Urothelium cell line (cell line): Measurements from ENCODE around the gene FNBP1L.

Experiments
- DNase-seq: peaks from one replicate; pipeline ENCODE4 v3.0.0; 2011; ENCODE audit warnings: low spot score, mixed read lengths
- FAIRE-seq: peaks from 2 replicates; lab custom pipeline; 2011; peaks lifted over from hg19 to GRCh38; lab: Jason Lieb, UNC

FNBP1L gene

DNA sequence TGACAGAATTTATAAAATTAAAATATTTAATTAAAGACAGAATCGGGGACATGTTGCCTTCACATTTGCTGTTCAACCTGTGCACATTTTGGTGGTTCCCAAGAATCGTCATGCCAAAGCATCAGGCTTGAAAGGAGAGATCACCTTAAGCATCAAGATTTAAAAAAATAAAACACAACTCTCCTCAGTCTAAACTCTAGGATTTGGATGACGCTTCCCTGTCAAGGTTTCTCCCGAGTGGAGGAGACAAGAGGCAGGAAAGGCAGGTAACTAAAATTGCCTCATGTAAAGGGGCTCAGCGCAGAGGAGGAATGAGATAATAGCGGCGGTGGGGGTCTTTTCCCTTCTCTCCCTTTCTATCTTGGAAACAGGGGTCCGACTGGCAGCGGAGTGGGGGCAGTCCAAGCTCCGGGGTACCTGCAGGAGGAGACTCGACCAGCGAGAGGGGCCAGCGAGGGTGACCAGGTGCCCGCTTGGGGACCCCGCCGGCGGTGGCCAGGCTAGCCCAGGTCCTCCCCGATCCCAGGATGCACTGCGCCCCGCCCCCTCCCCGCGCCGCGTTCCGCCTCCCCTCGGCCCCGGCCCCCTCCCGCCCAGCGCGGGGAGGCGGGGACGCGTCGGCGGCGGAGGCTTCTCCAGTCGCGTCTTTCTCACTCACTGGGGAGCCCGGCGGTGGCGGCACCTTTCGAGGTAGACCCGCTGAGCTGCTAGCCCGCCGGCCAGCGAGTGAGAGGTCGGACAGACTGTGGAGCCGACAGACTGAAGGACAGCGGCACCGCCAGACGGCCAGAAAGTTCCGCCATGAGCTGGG is at the start of gene FNBP1L:
TSS of gene FNBP1L (plus strand) at position 638 of the 811 bp plus-strand sequence. CDS start at position 802, 164 bp downstream.
- FAIRE-seq = peak; percentile 76

DNA sequence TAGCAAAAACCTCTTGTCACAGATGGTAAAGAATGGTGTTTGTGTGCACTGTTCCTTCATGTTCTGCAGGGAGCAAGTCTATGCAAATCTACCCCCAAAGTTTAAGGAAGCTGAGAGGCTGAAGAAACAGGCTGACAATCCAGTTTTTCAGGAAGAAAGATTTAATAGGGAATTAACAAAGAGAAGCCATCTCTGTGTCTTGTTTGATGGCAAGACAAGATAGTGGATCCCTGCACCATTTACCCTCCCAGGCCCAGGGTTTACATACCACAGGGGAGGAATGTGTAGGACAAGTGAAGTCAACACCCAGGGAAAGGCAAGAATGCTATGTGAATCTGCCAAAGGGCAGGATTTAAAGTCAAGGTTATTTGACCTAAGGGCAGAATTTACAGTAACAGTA is 48.1 kb upstream of the FNBP1L start:
- FAIRE-seq (no peak), DNase-seq (no peak)

More for the DNA sequence above, at the start of gene FNBP1L:
- peak; percentile 94 for DNase-seq

DNA sequence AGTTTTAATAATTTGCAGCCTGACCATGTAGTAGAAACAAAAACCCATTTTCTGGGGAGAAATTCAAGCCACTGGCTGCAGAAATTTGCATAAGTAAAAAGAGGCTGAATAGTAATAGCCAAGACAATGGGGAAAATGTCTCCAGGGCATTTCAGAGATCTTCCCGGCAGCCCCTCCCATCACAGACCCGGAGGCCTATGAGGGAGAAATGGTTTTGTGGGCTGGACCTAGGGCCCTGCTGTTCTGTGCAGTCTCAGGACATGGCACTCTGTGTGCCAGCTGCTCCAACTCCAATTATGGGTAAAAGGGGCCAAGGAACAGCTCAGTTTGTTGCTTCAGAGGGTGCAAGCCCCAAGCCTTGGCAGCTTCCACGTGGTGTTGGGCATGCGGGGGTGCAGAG is 39.7 kb upstream of the FNBP1L start:
- no peak for DNase-seq
- FAIRE-seq = no peak

DNA sequence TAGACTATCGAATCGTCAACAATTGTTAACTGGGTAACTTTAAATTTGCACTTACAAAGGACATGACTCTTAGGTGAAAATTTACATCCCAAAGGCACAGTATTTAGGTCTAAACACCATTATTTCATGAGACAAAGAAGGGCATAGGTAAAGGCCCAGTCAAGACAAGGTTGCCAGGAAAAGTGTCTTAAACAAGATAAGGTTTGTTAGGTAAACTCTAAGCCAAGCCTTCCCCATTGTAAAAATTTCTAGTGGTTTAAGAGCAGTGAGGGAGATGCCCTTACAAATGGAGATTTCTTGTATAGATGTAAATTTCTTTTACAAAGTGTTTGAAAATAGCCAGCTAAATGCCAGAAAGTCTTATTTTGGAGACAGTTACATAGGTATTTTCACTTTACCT is 36.9 kb upstream of the FNBP1L start:
- DNase-seq = no peak
- no peak for FAIRE-seq

DNA sequence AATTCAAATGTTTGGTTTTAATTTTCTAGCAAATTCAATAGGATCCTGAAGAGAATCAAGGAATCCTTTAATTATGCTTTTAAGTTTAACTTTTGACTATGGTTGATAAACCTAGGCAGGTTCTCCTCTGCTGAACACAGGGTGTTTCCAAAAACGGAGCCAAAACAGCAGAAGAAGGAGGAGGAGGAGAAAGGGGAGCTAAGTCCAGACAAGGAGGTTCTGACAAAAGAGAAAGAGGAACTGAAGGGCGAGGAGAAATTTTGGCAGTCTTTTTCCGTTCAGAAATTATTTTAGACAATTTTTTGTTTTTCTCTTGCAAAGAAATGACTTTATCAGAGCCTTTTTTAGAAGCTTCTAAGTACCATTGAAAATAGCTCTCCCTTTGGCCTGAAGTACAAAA is 33.2 kb upstream of the FNBP1L start:
- DNase-seq (no peak), FAIRE-seq (no peak)

DNA sequence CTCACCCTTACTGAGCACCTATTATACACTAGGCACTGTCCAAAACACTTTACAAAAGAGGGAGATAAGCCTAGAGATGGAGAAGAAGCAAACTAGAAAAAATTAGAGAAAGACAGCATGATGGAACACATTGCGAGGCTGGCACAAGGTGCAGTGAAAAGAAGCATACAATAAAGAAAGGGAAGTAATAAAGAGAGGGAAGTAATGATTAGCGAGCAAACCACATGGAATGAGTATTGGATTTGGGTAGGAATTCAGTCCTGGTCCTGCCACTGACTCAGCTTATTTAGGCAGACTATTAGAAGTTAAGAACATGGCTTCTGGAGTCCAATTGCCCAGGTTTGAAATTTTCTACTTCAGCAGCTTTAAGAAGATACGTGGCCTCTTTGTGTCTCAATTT is 32.6 kb upstream of the FNBP1L start:
- FAIRE-seq (no peak), DNase-seq (no peak)

DNA sequence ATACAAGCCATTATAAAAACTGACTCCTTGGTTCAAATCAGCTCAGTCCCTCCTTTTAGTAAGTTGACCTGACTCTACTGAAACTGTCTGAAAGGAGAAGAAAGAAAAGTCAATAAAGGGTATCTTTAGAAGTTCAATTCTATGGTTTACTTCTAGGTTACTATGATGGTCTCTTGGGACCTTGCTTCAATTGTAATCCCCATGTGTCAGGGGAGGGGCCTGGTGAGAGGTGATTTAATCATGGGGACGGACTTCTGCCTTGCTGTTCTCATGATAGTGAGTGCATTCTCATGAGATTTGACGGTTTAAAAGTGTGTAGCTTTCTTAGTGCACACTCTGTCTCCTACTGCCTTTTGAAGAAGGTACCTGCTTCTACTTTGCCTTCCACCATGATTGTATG is 31.7 kb upstream of the FNBP1L start:
- no peak for DNase-seq
- FAIRE-seq = no peak

DNA sequence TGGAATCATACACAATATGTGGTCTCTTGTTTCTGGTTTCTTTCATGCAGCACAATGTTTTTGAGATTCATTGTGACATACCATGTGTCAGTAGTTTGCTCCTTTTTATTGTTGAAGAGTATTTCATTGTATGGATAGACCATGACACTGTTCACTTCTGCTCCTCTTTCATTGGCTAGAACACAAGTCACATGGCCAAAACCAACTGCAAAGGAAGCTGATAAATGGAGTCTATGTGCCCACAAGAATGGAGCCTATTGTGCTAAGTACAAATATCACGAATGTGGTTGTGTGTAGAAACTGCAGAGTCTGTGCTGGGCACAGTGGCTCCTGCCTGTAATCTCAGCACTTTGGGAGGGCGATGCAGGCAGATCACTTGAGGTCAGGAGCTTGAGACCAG is 28.6 kb upstream of the FNBP1L start:
- no peak for FAIRE-seq
- no peak for DNase-seq

DNA sequence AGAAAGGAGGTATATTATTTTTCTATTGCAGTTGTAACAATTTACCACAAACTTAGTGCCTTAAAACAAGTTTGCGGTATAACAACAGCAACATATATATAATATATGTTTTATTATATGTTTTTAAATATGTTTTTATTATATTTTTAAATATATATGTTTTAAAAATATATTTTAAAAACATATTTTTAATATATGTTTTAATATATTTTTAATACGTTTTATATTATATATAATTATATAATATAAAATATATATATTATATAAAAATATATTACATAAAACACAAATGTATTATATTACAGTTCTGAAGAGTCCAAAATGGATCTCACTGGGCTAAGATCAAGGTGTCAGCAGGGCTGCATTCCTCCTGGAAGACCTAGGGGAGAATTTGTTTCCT is 27.5 kb upstream of the FNBP1L start:
- DNase-seq (no peak), FAIRE-seq (no peak)

DNA sequence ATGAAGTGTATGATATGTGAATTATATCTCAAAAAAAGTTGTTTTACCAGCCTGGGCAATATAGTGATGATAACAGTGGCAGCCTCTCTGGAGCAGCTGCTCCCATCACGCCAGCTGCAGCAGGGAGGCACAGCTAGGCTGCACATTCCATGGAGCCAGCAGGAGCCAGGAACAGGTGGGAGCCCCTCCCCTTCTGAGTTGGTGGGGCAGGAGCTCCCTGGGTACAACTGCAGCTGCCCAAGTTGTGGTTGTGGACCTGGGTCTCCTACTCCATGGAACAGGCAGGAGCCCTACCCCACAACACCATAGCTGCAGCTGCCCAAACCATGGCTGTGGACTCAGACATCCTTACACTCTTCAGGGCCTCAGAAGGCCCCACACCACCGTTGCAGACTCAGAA is 21.7 kb upstream of the FNBP1L start:
- FAIRE-seq = no peak
- DNase-seq = no peak

DNA sequence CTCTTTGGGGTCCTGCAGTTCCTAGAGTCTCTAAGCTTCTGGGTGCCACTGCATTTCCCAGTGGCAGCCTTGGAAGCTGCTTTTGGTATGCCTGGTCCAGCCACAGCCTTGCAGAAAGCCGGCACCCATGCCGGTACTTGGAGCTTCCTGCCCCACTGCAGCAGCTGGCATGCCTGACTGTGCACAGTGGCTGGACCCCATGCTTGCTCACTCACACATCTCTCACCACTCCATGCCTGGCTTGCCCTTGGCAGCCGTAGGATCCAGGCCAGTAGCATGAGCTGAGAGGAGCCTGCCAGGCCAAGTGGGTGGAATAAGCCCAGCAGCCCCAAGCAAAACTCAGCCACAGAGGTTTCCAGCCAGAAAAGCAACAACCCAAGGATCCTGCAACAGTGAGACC is 20.3 kb upstream of the FNBP1L start:
- FAIRE-seq (no peak), DNase-seq (no peak)

DNA sequence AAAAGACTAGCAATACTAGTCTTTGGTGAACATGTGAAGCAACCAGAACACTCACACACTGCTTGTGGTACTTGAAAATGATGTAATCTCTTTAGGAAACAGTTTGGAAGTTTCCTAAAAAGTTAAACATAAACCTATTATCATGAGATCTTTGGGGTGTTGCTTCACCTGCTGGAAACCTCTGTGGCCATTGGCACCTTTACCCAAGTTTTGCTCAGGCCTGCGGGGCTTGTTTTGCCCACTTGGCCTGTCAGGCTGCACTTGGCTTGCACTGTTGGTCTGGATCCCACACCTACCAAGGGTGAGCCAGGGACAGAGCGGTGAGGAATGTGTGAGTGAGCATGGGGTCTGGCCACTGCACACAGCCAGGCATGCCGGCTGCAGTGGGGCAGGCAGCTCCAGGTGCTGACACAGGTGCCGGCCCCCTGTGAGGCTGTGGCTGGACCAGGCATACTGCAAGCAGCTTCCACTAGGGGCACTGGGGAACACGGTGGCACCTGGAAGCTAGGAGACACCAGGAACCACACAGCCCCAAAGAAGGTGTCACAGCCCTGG is 14.4 kb upstream of the FNBP1L start:
- no peak for DNase-seq

DNA sequence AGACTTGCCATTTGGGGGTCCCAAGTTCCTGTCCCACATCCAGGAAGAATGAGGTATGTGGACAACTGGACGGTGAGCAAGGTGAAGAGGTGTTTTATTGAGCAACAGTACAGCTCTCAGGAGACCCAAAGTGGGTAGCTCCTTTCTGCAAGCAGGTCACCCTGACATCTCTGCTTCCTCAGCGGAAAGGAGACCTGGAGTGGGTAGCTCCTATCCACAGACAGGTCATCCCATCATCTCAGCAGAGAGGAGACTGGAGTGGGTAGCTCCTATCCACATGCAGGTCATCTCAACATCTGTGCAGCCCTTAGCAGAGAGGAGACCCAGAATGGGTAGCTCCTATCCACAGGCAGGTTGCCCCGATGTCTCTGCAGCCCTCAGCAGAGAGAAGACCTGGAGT is 13.8 kb upstream of the FNBP1L start:
- DNase-seq = no peak
- no peak for FAIRE-seq

More for the DNA sequence above, 14.4 kb upstream of the FNBP1L start:
- FAIRE-seq = no peak

DNA sequence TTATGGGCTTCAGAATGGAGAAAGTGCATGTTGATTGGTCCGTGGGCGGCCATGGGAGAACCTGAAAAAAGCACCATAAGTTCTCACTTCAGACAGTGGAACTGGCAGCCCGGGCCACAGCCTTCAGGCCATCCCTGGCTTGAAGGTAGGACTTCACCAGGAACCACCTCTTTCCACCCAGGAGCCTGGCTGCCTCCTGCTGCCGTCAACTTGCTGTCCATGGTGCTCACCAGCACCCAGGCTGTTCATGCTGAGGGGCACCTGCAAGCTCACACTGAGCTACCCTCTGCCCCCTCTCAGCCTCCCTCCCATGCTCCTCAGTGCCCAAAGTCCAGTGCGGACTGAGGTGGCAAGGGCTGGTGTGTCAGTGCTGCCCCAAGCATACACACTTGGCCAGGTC is 12.9 kb upstream of the FNBP1L start:
- no peak for DNase-seq
- FAIRE-seq = no peak

DNA sequence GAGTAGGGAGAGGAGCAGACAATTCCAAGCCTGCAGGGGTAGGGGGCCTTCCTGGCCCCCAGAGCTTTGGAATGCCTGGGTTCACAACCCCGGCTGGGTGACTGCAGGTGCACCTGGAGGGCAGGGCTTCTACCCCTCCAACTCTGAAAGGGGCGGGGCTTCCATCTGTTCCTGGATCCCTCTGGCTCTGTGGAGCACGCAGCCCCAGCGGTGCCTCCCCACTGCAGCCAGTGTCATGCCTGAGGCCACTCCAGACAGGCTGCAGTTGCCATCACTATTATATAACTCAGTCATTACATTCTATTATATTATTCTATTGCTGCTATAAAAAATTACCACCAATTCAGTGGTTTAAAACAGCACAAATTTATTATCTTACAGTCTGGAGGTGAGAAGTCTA is 12.5 kb upstream of the FNBP1L start:
- no peak for DNase-seq
- no peak for FAIRE-seq

DNA sequence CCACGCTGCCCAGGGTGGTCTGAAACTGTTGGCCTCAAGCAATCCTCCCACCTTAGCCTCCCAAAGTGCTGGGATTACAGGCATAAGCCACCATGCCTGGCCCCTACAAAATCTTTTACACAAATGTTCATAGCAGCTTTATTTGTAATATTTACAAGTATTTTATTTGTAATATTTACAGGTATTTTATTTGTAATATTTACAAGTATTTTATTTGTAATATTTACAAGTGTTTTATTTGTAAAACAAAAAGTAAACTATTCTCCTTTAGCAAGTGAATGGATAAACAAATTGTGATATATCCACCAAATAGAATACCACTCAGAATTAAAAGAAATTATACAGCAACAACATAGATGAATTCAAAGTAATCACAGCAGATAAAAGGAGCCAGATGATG is 11.4 kb upstream of the FNBP1L start:
- FAIRE-seq (no peak), DNase-seq (no peak)

DNA sequence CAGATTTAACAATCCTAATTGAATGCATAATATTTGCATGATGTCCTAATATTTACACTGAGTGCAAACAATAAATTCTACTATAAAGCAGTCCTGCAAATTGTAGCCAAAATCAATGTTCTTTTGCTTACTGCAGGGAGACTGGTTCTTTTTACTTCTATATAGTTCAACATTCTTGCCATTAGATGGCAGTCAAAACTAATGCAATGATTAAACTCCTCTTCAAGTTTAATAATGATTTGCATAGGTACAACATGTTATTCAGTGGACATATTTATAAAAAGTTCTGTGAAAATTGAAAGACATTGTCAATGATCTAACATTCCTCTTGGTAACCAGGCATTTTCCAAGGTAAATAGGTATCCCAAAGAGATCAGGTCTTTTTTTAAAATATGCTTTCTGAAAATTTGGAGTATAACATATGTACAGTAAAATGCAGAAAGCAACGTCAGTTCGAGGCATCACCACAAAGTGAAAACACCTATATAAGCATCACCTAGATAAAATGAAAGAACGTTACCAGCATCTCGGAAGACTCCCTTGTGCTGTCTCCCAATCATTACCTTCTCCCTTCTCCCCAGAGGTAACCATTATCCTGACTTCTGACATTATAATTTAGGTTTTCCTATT is 9.8 kb upstream of the FNBP1L start:
- DNase-seq (peak; percentile 41), FAIRE-seq (no peak)

DNA sequence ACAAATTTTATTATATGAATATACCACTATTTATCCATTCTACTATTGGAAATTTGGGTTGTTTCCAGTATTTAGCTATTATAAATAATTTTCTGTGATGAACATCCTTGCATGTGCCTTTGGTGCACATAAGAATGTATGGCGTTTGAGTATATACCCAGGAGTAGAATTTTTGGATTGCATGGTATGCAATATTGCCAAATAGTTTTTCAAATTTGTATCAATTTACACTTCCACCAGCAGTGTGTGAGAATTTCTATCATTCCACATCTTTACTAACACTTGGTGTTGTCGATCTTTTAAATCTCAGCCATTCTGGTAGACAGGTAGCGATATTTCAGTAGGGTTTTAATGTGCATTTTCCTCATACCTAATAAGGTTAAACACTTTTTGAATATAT is 9.2 kb upstream of the FNBP1L start:
- DNase-seq = no peak
- FAIRE-seq = no peak

DNA sequence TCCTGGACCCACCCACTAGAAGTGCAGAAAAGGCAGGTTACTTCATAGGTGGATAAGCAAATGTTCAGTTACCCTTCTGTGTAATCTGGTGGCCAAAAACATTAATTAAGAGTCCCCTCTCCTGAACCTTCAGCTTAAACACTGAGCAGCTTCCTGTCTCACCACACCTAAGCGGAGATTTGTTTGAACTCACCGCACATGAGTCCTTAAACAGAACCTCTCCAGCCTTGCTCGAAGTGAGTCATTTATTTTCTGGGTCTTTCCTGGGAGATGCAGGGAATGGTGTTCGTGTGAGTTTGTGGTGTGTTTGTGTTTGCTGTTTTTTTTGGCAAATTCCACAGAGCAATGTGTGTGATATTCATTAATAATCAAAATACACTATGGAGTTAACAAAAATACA is 7.6 kb upstream of the FNBP1L start:
- no peak for DNase-seq
- no peak for FAIRE-seq

DNA sequence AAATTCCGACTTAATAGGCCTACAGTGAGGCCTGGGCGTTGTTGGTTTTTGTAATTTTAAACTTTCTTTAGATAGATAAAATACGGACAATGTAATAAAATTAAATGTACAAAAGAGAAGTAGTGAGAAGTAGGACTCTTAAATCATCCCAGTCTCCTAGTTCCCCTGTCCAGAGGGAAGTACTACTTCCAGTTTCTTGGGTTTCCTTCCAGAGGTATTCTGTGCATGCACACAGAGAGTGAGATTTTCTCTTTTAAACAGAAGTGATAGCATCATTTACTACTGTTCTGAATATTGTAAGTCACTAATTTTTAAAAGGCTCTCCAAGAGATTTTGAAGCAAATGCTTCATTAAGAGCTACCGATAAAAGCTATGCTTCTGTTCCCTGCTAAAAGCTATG is 7.2 kb upstream of the FNBP1L start:
- no peak for FAIRE-seq
- DNase-seq = no peak

DNA sequence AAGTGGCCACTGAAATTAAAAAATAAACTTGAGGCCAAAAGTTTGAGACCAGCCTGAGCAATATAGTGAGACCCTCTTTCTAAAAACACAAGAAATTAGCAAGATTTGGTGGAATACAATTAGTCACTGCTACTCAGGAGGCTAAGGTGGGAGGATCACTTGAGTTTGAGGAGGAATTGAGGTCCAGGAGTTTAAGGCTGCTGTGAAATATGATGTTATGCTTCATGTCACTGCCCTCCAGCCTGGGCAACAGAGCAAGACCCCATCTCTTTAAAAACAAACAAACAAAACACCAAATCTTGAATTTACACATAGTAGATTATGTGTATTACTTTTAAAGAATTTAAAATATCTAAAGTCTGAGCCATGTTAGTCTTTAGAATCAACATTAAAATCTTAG is 6.3 kb upstream of the FNBP1L start:
- DNase-seq (no peak), FAIRE-seq (no peak)

DNA sequence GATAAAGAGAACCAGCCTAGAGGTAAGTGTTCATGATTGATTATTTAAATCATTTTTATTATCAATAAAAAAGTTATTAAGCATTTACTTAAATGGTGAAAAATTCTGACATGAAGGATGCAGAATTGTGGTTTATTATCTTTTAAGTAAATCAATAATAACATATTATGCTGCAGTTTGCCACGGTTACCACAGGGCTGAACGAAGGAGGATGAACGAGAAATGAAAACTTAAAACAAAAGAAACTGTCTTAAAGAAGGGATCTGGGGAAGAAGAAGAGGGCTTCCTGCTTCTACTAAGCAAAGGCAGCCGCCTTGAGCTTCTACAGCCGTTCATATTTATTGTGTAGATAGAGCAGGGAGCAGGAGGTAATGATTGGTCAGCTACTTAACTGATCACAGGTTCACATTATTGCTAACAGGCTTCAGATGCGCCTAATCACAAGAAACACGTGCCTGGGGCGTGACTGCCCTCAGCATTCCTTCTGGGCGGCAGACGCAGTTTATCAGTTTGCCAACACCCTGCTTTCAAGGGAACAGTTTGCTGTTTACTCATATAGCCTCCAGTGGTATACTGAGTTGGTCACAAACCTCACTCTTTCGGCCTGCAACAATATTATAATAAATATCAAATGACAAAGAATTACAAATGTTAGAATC is 5.8 kb upstream of the FNBP1L start:
- FAIRE-seq (no peak), DNase-seq (no peak)
